ENCODE results near the gene MAP3K7CL. TPM values are rescaled to one million over a fixed set of nuclear protein-coding genes. Genes with fewer than 3 reads are reported as not detected.

MAP3K7CL gene
- total and polyA plus RNA-seq, 2 experiments from 2014 or later, result 0.59 TPM; not detected in 1

DNA sequence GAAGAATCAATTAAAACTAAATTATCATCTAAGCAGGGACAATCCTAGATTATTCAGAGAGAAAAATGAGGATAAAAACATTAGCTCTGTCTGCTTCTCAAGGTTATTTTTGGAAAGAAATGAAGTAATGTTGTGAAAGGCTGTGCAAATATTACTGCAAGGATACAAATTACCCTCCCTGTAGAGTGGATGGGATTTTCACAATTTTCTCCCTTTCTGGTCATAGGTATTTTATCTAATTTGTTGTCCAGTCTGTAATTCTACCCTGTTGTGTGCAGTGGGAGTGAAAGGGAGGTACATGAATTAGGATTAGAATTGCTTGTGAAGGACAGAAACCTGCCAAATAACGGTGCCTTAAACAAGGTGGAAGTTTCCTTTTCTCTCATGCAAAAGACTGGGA lies 54.7 kb downstream of the MAP3K7CL start:
- H3K36me3 ChIP-seq (replicated peaks; ENCODE audit: insufficient read depth, low read depth), result no peaks in the 10 kb centered on the region
- no peaks in the 10 kb centered on the region for H4K20me1 ChIP-seq (ENCODE audit: insufficient read depth, poor library complexity, severe bottlenecking)
- no peaks in the 10 kb centered on the region for H3K27me3 ChIP-seq
- TF ChIP-seq EZH2 (IDR thresholded peaks at IDR 0.05; ENCODE audit: borderline replicate concordance), result no peak
- TF ChIP-seq, protein P1, sequence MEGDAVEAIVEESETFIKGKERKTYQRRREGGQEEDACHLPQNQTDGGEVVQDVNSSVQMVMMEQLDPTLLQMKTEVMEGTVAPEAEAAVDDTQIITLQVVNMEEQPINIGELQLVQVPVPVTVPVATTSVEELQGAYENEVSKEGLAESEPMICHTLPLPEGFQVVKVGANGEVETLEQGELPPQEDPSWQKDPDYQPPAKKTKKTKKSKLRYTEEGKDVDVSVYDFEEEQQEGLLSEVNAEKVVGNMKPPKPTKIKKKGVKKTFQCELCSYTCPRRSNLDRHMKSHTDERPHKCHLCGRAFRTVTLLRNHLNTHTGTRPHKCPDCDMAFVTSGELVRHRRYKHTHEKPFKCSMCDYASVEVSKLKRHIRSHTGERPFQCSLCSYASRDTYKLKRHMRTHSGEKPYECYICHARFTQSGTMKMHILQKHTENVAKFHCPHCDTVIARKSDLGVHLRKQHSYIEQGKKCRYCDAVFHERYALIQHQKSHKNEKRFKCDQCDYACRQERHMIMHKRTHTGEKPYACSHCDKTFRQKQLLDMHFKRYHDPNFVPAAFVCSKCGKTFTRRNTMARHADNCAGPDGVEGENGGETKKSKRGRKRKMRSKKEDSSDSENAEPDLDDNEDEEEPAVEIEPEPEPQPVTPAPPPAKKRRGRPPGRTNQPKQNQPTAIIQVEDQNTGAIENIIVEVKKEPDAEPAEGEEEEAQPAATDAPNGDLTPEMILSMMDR (IDR thresholded peaks at IDR 0.05; ENCODE audit: poor library complexity), result no peak
- no peak for TF ChIP-seq EZH2phosphoT487 (IDR thresholded peaks at IDR 0.05; ENCODE audit: low read depth, severe bottlenecking, unreplicated experiment)
- H3K27ac ChIP-seq, result no peak overlapping the region
- no peaks in the 10 kb centered on the region for H3K79me2 ChIP-seq
- H2AFZ ChIP-seq, result no peak overlapping the region
- 93% methylated on average over 1 of the region's 1 CpG for WGBS (ENCODE audit: low lambda C conversion rate, missing lambda C conversion rate)
- DNase-seq (ENCODE audit: low spot score), result no peak
- H3K9me2 ChIP-seq (replicated peaks; ENCODE audit: insufficient read depth), result no peaks in the 10 kb centered on the region
- no peak overlapping the region for H3K4me2 ChIP-seq
- H3K4me3 ChIP-seq, result no peak overlapping the region
- H3K4me1 ChIP-seq (ENCODE audit: insufficient read depth), result peaks cover 17% of the 10 kb centered on the region
- no peaks in the 10 kb centered on the region for H3K9me3 ChIP-seq (ENCODE audit: low read depth)

DNA sequence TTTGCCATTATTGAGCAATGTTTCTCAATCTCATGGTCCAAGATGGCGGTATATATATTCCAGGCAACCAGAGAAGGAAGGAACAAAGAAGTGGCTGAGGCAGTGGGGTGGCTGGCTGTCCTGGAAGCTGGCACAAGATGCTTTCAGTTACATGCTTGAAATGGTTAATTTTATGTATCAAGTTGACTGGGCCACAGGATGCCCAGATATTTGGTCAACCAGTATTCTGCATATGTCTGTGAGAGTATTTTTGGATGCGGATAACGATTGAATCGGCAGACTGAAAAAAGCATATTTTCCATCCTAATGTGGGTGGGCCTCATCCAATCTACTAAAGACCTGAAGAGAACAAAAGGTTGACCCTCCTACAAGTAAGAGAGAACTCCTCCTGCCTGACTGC lies 55.2 kb downstream of the MAP3K7CL start:
- no peak for DNase-seq (ENCODE audit: low spot score)
- TF ChIP-seq EZH2phosphoT487 (IDR thresholded peaks at IDR 0.05; ENCODE audit: low read depth, severe bottlenecking, unreplicated experiment) (no peak), EZH2 (IDR thresholded peaks at IDR 0.05; ENCODE audit: borderline replicate concordance) (no peak)
- TF ChIP-seq, protein P1 (IDR thresholded peaks at IDR 0.05; ENCODE audit: poor library complexity), result no peak

DNA sequence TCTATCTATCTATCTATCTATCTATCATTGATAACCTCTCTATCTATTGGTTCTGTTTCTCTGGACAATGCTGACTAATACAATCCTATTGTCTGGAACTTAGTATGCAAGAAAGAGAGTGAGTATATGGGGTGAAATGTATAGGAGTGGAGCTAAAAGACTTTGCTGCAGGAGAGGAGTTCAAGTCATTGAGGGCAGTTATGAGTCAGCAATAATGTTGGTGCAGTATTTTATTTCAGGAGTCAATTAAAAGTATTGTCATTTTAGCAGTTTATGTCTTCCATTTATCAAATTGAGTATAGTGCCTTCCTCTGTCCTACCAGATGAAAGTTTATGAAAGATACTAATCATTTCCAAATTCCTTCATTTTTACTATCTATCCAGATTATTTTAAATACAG lies 55.8 kb downstream of the MAP3K7CL start:
- H3K4me1 ChIP-seq (ENCODE audit: insufficient read depth), result peaks cover 13% of the 10 kb centered on the region
- no peak overlapping the region for H3K4me3 ChIP-seq
- no peak overlapping the region for H2AFZ ChIP-seq
- no peaks in the 10 kb centered on the region for H3K9me3 ChIP-seq (ENCODE audit: low read depth)
- TF ChIP-seq, protein P1 (IDR thresholded peaks at IDR 0.05; ENCODE audit: poor library complexity), result no peak
- no peak for DNase-seq (ENCODE audit: low spot score)
- H3K4me2 ChIP-seq, result no peak overlapping the region
- no peaks in the 10 kb centered on the region for H3K27me3 ChIP-seq
- no peaks in the 10 kb centered on the region for H3K9me2 ChIP-seq (replicated peaks; ENCODE audit: insufficient read depth)
- no peak overlapping the region for H3K27ac ChIP-seq
- H4K20me1 ChIP-seq (ENCODE audit: insufficient read depth, poor library complexity, severe bottlenecking), result no peaks in the 10 kb centered on the region
- H3K36me3 ChIP-seq (replicated peaks; ENCODE audit: insufficient read depth, low read depth), result no peaks in the 10 kb centered on the region
- H3K79me2 ChIP-seq, result no peaks in the 10 kb centered on the region

More for the DNA sequence above, 55.2 kb downstream of the MAP3K7CL start:
- peaks cover 17% of the 10 kb centered on the region for H3K4me1 ChIP-seq (ENCODE audit: insufficient read depth)
- no peaks in the 10 kb centered on the region for H3K27me3 ChIP-seq
- H3K79me2 ChIP-seq, result no peaks in the 10 kb centered on the region
- H3K4me2 ChIP-seq, result no peak overlapping the region
- no peaks in the 10 kb centered on the region for H4K20me1 ChIP-seq (ENCODE audit: insufficient read depth, poor library complexity, severe bottlenecking)
- H3K9me2 ChIP-seq (replicated peaks; ENCODE audit: insufficient read depth), result no peaks in the 10 kb centered on the region
- H3K9me3 ChIP-seq (ENCODE audit: low read depth), result no peaks in the 10 kb centered on the region
- no peaks in the 10 kb centered on the region for H3K36me3 ChIP-seq (replicated peaks; ENCODE audit: insufficient read depth, low read depth)
- no peak overlapping the region for H2AFZ ChIP-seq
- H3K4me3 ChIP-seq, result no peak overlapping the region
- WGBS (ENCODE audit: low lambda C conversion rate, missing lambda C conversion rate), result 98% methylated on average over 4 of the region's 4 CpGs
- H3K27ac ChIP-seq, result no peak overlapping the region

DNA sequence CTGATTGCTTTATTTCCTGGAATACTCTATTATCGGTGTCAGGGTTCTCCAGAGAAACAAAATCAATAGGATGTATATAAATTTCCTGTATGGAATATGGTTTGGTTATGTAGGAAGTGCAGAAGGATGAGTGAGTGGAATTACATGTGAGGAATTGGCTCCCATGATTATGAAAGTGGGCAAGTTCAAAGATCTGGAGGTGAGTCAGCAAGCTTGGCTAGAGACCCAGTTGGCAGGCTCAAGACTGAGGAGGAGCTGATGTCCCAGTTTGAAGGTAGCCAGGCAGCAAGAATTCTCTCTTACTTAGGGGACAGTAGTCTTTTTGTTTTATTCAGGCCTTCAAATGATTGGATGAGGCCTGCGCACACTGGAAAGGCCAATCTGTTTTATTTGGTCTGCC lies 57.5 kb downstream of the MAP3K7CL start:
- H3K4me3 ChIP-seq, result no peak overlapping the region
- no peak overlapping the region for H3K27ac ChIP-seq
- H3K79me2 ChIP-seq, result no peaks in the 10 kb centered on the region
- no peak overlapping the region for H3K4me2 ChIP-seq
- no peaks in the 10 kb centered on the region for H3K9me3 ChIP-seq (ENCODE audit: low read depth)
- no peak overlapping the region for H2AFZ ChIP-seq
- H3K4me1 ChIP-seq (ENCODE audit: insufficient read depth), result peaks cover 4% of the 10 kb centered on the region
- no peaks in the 10 kb centered on the region for H3K36me3 ChIP-seq (replicated peaks; ENCODE audit: insufficient read depth, low read depth)
- H3K27me3 ChIP-seq, result no peaks in the 10 kb centered on the region
- H3K9me2 ChIP-seq (replicated peaks; ENCODE audit: insufficient read depth), result no peaks in the 10 kb centered on the region
- no peaks in the 10 kb centered on the region for H4K20me1 ChIP-seq (ENCODE audit: insufficient read depth, poor library complexity, severe bottlenecking)
- no peak for DNase-seq (ENCODE audit: low spot score)
- TF ChIP-seq EZH2phosphoT487 (IDR thresholded peaks at IDR 0.05; ENCODE audit: low read depth, severe bottlenecking, unreplicated experiment) (no peak), EZH2 (IDR thresholded peaks at IDR 0.05; ENCODE audit: borderline replicate concordance) (no peak)
- TF ChIP-seq, protein P1 (IDR thresholded peaks at IDR 0.05; ENCODE audit: poor library complexity), result no peak
- WGBS (ENCODE audit: low lambda C conversion rate, missing lambda C conversion rate), result 95% methylated on average over 2 of the region's 2 CpGs
